Keratinocyte (primary cell): ENCODE data around the gene ERGIC1. TPM values are rescaled to one million over a fixed set of nuclear protein-coding genes. Genes with fewer than 3 reads are reported as not detected.

Experiments used
- DNase-seq: peaks from one replicate; pipeline ENCODE4 v3.0.0-alpha.2; 2011; ENCODE audit warnings: low read depth, missing footprints, low spot score
- FAIRE-seq: peaks from 2 replicates; lab custom pipeline; 2011; peaks lifted over from hg19 to GRCh38; lab: Jason Lieb, UNC
- H2AFZ ChIP-seq: 2 replicates; pipeline ENCODE4 v1.6.0; 2012; ENCODE audit warnings: low read length, control low read depth, inconsistent platforms; ENCODE audit not compliant: control insufficient read depth
- H3K27ac ChIP-seq: 2 replicates; pipeline ENCODE4 v1.5.1; 2011; ENCODE audit warnings: low read length; ENCODE audit not compliant: control insufficient read depth, insufficient read depth
- H3K27me3 ChIP-seq: 3 replicates; pipeline ENCODE4 v1.6.0; 2011; ENCODE audit warnings: low read length; ENCODE audit not compliant: control insufficient read depth, insufficient read depth; ENCODE audit errors: extremely low read depth
- H3K36me3 ChIP-seq, 2 experiments: 2 replicates in 1 of 2; 3 replicates in 1 of 2; pipeline ENCODE4 v1.5.1; 2011; ENCODE audit warnings: low read length in 2 of 2, mild to moderate bottlenecking in 1 of 2; ENCODE audit not compliant: control insufficient read depth in 2 of 2, insufficient read depth in 2 of 2; ENCODE audit errors: extremely low read depth in 1 of 2
- H3K4me1 ChIP-seq: 3 replicates; pipeline ENCODE4 v1.5.1; 2011; ENCODE audit warnings: low read length; ENCODE audit not compliant: control insufficient read depth, insufficient read depth; ENCODE audit errors: extremely low read depth
- H3K4me2 ChIP-seq: 3 replicates; pipeline ENCODE4 v1.6.0; 2011; ENCODE audit warnings: low read depth, low read length; ENCODE audit not compliant: control insufficient read depth, insufficient read depth; ENCODE audit errors: extremely low read depth
- H3K4me3 ChIP-seq, 3 experiments: fragments of 200-600 bp in 1 of 3; sonication (generic) in 1 of 3; 2 replicates in 2 of 3; 3 replicates in 1 of 3; pipeline ENCODE4 v1.5.1; 2011 to 2016; ENCODE audit warnings: low read length in 3 of 3, mild to moderate bottlenecking in 3 of 3, control low read depth in 2 of 3, inconsistent platforms in 1 of 3, low read depth in 1 of 3, mixed read lengths in 1 of 3, mixed run types in 1 of 3, moderate library complexity in 1 of 3; ENCODE audit not compliant: control insufficient read depth in 2 of 3, insufficient read depth in 2 of 3; ENCODE audit errors: extremely low read depth in 1 of 3
- H3K79me2 ChIP-seq: 2 replicates; pipeline ENCODE4 v1.6.0; 2012; ENCODE audit warnings: low read length; ENCODE audit not compliant: control insufficient read depth, insufficient read depth
- H3K9ac ChIP-seq: 3 replicates; pipeline ENCODE4 v1.6.0; 2011; ENCODE audit warnings: low read length; ENCODE audit not compliant: control insufficient read depth, insufficient read depth; ENCODE audit errors: extremely low read depth
- H3K9me1 ChIP-seq: 3 replicates; pipeline ENCODE4 v1.6.0; 2011; ENCODE audit warnings: low read length; ENCODE audit not compliant: control insufficient read depth, insufficient read depth; ENCODE audit errors: extremely low read depth
- H3K9me3 ChIP-seq: 2 replicates; pipeline ENCODE4 v1.5.1; 2012; ENCODE audit warnings: low read depth, low read length; ENCODE audit not compliant: control insufficient read depth
- H4K20me1 ChIP-seq: 3 replicates; pipeline ENCODE4 v1.6.0; 2011; ENCODE audit warnings: low read length; ENCODE audit not compliant: control insufficient read depth, insufficient read depth; ENCODE audit errors: extremely low read depth
- EZH2 ChIP-seq: IDR thresholded peaks from one replicate; pipeline ENCODE4 v1.6.1; 2012; ENCODE audit warnings: inconsistent platforms, mild to moderate bottlenecking, low read length, moderate library complexity
- dilution Hi-C: fragments of 300-500 bp; cut with MboI; formaldehyde crosslinking; loops from one replicate; pipeline ENCODE4 v1.7.0; 2020; ENCODE audit warnings: low sequenced_read_pairs; ENCODE audit not compliant: extremely low pct_ligation_motif_present
- polyA plus RNA-seq, 5 experiments: library from polyadenylated mRNA; depleted of rRNA in 3 of 5; stranded (reverse) in 3 of 5; stranded (forward) in 1 of 5; unstranded in 1 of 5; fragments of >200 nt; gene quantifications; 1 replicate in 1 of 5; 2 replicates in 3 of 5; 3 replicates in 1 of 5; pipeline versions ENCODE4 v1.2.1 to v1.2.3, GENCODE V29; 2011 to 2012; ENCODE audit warnings: missing spikeins in 2 of 5, low read depth in 1 of 5, low replicate concordance in 1 of 5
- TF ChIP-seq, protein P1 (sequence below), 3 experiments: IDR thresholded peaks in 1 of 3; conservative IDR thresholded peaks in 1 of 3; optimal IDR thresholded peaks in 1 of 3; 2 replicates in 2 of 3; 3 replicates in 1 of 3; pipeline versions ENCODE3 to v1.5.1; 2011; ENCODE audit warnings: low read length in 3 of 3, mild to moderate bottlenecking in 3 of 3, moderate library complexity in 2 of 3, control low read depth in 1 of 3, inconsistent platforms in 1 of 3; ENCODE audit not compliant: insufficient read depth in 2 of 3; ENCODE audit errors: extremely low read depth in 1 of 3

The ERGIC1 gene
- polyA plus RNA-seq, 1 donor (not counting 4 experiments of a cell fraction or from before 2014, with no cell fraction given) = 93.4 TPM

DNA sequence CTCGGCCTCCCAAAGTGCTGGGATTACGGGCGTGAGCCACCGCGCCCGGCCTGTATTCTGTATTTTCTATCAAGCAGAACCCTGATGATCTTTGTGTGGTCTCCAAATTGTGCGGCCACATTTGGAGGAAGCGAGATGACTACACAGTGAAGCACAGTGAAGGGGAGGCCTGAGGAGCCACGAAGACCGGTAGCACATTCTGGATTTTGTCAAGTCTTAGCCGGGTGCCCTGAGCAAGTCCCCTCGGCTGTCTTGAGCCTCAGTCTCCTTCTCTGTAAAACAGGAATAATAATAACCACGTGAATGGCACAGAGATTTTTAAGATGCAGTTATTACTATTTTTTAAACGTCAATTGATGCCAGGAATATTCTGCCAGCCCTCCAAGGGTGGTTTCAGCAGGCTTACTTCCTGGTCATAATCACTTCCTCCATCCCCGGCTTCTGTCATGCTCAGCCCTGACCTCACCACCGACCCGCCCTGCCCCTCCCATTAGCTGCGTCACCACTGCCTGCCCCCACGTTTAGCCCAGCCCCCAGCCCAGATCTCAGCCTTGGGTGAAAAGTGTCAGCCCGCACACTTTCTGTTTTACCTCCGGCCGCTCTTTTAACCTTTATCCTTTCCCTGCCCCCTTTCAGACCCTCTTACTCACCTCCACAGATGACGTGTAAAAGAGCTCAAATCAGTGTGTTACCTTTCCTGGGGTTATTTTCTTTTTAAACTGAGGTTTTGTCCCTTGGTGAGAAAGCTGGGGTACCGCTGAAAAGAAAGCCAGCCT lies 27.0 kb upstream of the ERGIC1 start:
- H3K4me3 ChIP-seq = peak overlapping the region in 1 of 3 experiments; percentile 35
- H3K9ac ChIP-seq = peak overlapping the region; percentile 51
- no peaks in the 10 kb centered on the region for H3K9me3 ChIP-seq
- H3K27me3 ChIP-seq = no peaks in the 10 kb centered on the region
- dilution Hi-C loops = no loop called here
- no peaks in the 10 kb centered on the region for H3K36me3 ChIP-seq
- H4K20me1 ChIP-seq = no peaks in the 10 kb centered on the region
- TF ChIP-seq, protein P1, sequence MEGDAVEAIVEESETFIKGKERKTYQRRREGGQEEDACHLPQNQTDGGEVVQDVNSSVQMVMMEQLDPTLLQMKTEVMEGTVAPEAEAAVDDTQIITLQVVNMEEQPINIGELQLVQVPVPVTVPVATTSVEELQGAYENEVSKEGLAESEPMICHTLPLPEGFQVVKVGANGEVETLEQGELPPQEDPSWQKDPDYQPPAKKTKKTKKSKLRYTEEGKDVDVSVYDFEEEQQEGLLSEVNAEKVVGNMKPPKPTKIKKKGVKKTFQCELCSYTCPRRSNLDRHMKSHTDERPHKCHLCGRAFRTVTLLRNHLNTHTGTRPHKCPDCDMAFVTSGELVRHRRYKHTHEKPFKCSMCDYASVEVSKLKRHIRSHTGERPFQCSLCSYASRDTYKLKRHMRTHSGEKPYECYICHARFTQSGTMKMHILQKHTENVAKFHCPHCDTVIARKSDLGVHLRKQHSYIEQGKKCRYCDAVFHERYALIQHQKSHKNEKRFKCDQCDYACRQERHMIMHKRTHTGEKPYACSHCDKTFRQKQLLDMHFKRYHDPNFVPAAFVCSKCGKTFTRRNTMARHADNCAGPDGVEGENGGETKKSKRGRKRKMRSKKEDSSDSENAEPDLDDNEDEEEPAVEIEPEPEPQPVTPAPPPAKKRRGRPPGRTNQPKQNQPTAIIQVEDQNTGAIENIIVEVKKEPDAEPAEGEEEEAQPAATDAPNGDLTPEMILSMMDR (optimal IDR thresholded peaks at IDR 0.05 in 1 of 3, IDR thresholded peaks at IDR 0.05 in 1 of 3, conservative IDR thresholded peaks at IDR 0.05 in 1 of 3; ENCODE audit: extremely low read depth in 1 of 3, insufficient read depth in 2 of 3, low read length in 3 of 3) = no peak
- TF ChIP-seq EZH2 = no peak
- peak overlapping the region; percentile 61 for H2AFZ ChIP-seq
- H3K4me2 ChIP-seq = peak overlapping the region; percentile 57
- no peak for DNase-seq
- H3K9me1 ChIP-seq = no peaks in the 10 kb centered on the region
- no peaks in the 10 kb centered on the region for H3K79me2 ChIP-seq
- H3K27ac ChIP-seq = peak overlapping the region; percentile 69
- no peak for FAIRE-seq
- peaks cover 14% of the 10 kb centered on the region for H3K4me1 ChIP-seq

DNA sequence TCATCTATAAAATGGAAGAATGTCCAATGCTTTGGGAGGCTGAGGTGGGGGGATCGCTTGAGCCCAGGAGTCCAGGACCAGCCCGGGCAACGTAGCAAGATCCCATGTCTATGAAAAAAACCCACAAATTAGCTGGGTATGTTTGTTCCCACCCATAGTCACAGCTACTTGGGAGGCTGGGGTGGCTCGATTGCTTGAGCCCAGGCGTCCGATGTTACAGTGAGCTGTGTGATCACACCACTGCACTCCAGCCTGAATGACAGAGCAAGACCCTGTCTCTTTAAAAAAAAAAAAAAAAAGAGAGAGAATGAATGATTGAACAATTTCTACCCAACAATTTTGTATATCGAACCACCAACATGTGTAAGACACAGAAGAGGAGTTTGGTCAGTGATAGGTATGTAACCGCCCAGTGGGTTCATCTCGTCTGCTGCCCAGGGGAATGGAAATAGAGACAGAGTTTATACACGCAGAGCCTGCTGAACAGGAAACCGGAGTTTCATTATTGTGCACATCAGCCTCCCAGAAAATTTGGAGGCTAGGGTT lies 26.2 kb upstream of the ERGIC1 start:
- Histone ChIP-seq H3K9me3 (no peaks in the 10 kb centered on the region), H3K27ac (peak overlapping the region; percentile 66), H3K9ac (peak overlapping the region; percentile 51), H2AFZ (no peak overlapping the region), H3K4me1 (peaks cover 8% of the 10 kb centered on the region), H3K4me3 (peak overlapping the region in 1 of 3 experiments; percentile 35), H3K4me2 (peak overlapping the region; percentile 57), H3K36me3 (no peaks in the 10 kb centered on the region), H3K27me3 (no peaks in the 10 kb centered on the region), H3K9me1 (no peaks in the 10 kb centered on the region), H3K79me2 (no peaks in the 10 kb centered on the region), H4K20me1 (no peaks in the 10 kb centered on the region)
- FAIRE-seq (no peak), DNase-seq (no peak)
- dilution Hi-C loops = no loop called here
- TF ChIP-seq, protein P1 (optimal IDR thresholded peaks at IDR 0.05 in 1 of 3, IDR thresholded peaks at IDR 0.05 in 1 of 3, conservative IDR thresholded peaks at IDR 0.05 in 1 of 3; ENCODE audit: extremely low read depth in 1 of 3, insufficient read depth in 2 of 3, low read length in 3 of 3) = no peak
- no peak for TF ChIP-seq EZH2
